ENCODE results near the gene BSN.
A peak's percentile ranks its signal among the peaks of the same experiment; 100 is the strongest.

BSN gene

GRCh38 chr3:49673715-49674496, 119.6 kb downstream of the BSN start, which contains the start of gene APEH (continued):
- no peak for TF ChIP-seq PRDM4 (tag by site-specific recombination; IDR thresholded peaks at IDR 0.05)
- TF ChIP-seq ZNF518A (tag by site-specific recombination; conservative IDR thresholded peaks at IDR 0.05; ENCODE audit: low read depth) = peak; percentile 45
- TF ChIP-seq GLIS1 (tag by site-specific recombination; IDR thresholded peaks at IDR 0.05) = peak; percentile 76
- TF ChIP-seq ZNF341 (tag by site-specific recombination; IDR thresholded peaks at IDR 0.05; ENCODE audit: low read depth) = peak; percentile 69
- no peak for TF ChIP-seq OVOL3 (tag by site-specific recombination; IDR thresholded peaks at IDR 0.05)
- peak; percentile 79; the same call in 1 of the 2 replicates for TF ChIP-seq ZNF785 (tag by site-specific recombination; IDR thresholded peaks at IDR 0.05)
- peak; percentile 50 for TF ChIP-seq ZNF692 (tag by site-specific recombination; IDR thresholded peaks at IDR 0.05)
- 0 out of 2 replicates have a peak, but pooled peaks have one; percentile 17 for TF ChIP-seq ZNF10 (tag by site-specific recombination; IDR thresholded peaks at IDR 0.05)
- peak; percentile 100 for TF ChIP-seq ZBTB20 (tag by site-specific recombination; IDR thresholded peaks at IDR 0.05)
- TF ChIP-seq ZNF26 (tag by site-specific recombination; IDR thresholded peaks at IDR 0.05) = no peak
- no peak for TF ChIP-seq TRIM28 (IDR thresholded peaks at IDR 0.05; ENCODE audit: borderline replicate concordance, low read length)
- TF ChIP-seq ZBTB8A (tag by site-specific recombination; IDR thresholded peaks at IDR 0.05) = peak; percentile 60
- TF ChIP-seq ZBTB17 (tag by site-specific recombination; IDR thresholded peaks at IDR 0.05) = no peak
- no peak for TF ChIP-seq BCL11B (tag by site-specific recombination; IDR thresholded peaks at IDR 0.05; ENCODE audit: low read depth)
- no peak for TF ChIP-seq ZNF280C (tag by site-specific recombination; IDR thresholded peaks at IDR 0.05)
- peak; percentile 41; the same call in 1 of the 2 replicates for TF ChIP-seq ZNF18 (tag by site-specific recombination; IDR thresholded peaks at IDR 0.05)
- TF ChIP-seq PATZ1 (tag by site-specific recombination; IDR thresholded peaks at IDR 0.05) = peak; percentile 94
- TF ChIP-seq INSM2 (tag by site-specific recombination; IDR thresholded peaks at IDR 0.05) = peak; percentile 57
- peak; percentile 31 for TF ChIP-seq SETDB1 (IDR thresholded peaks at IDR 0.05; ENCODE audit: insufficient read length, low read length)
- TF ChIP-seq ZNF155 (tag by site-specific recombination; IDR thresholded peaks at IDR 0.05) = no peak
